Breast epithelium (tissue), 4 donors: ENCODE data around the gene CACNA2D3. TPM values are rescaled to one million over a fixed set of nuclear protein-coding genes. Genes with fewer than 3 reads are reported as not detected.

Source experiments
- DNase-seq, 2 donors: peaks; one replicate each; pipeline ENCODE4 v3.0.0-alpha.2; 2019; ENCODE audit warnings: low spot score in 2 of 2
- H3K27ac ChIP-seq, 2 donors: fragments of 200-600 bp; sonication (generic) in 1 of 2; one replicate each; pipeline ENCODE4 v1.5.1; 2016 to 2019; ENCODE audit warnings: mild to moderate bottlenecking in 1 of 2
- H3K27me3 ChIP-seq, 2 donors: fragments of 200-600 bp; sonication (generic) in 1 of 2; one replicate each; pipeline versions ENCODE4 v1.5.1 to v1.6.0; 2017 to 2019; ENCODE audit warnings: control low read depth in 1 of 2, mild to moderate bottlenecking in 1 of 2
- H3K36me3 ChIP-seq: fragments of 200-600 bp; one replicate; pipeline ENCODE4 v1.5.1; 2019
- H3K4me1 ChIP-seq, 2 donors: fragments of 200-600 bp; sonication (generic); one replicate each; pipeline ENCODE4 v1.5.1; 2016 to 2019; ENCODE audit warnings: control low read depth in 1 of 2
- H3K4me3 ChIP-seq, 3 donors: fragments of 200-600 bp; sonication (generic); 1 replicate in 2 of 3; 2 replicates in 1 of 3; pipeline ENCODE4 v1.5.1; 2016 to 2019; ENCODE audit warnings: mild to moderate bottlenecking in 3 of 3, moderate library complexity in 2 of 3
- H3K9me3 ChIP-seq, 2 donors: fragments of 200-600 bp; sonication (generic) in 1 of 2; one replicate each; pipeline ENCODE4 v1.5.1; 2016 to 2019; ENCODE audit warnings: control low read depth in 1 of 2
- CTCF ChIP-seq, 3 donors: fragments of 450-650 bp; IDR thresholded peaks; one replicate each; pipeline ENCODE4 v1.5.1; 2016 to 2017; ENCODE audit warnings: antibody characterized with exemption in 3 of 3, mild to moderate bottlenecking in 3 of 3, moderate library complexity in 3 of 3
- POLR2A ChIP-seq: fragments of 450-650 bp; IDR thresholded peaks from one replicate; pipeline ENCODE4 v1.6.1; 2016; ENCODE audit warnings: antibody characterized with exemption, mild to moderate bottlenecking, moderate library complexity
- POLR2AphosphoS5 ChIP-seq, 3 donors: sonication (generic); formaldehyde crosslinking; IDR thresholded peaks; one replicate each; pipeline ENCODE4 v1.6.1; 2017; ENCODE audit warnings: antibody characterized with exemption in 3 of 3
- intact Hi-C: fragments of 100-400 bp; cut with DNase I; formaldehyde crosslinking; loops from one replicate; pipeline ENCODE4 v1.15.1; 2023; ENCODE audit warnings: low total_unique reads
- total RNA-seq, 3 donors: library from RNA; depleted of rRNA; stranded (reverse); fragments of >200 nt; gene quantifications; one replicate each; pipeline ENCODE4 v1.1.0, GENCODE V29; 2016

The CACNA2D3 gene
- total RNA-seq, 3 donors from 2014 or later, result 0.59 to 3.4 (median 2.3) TPM

GRCh38 chr3:54264050-54264449 is 141.7 kb downstream of the CACNA2D3 start:
- no peaks in the 10 kb centered on the region for H3K4me1 ChIP-seq
- DNase-seq, result no peak
- intact Hi-C loops, result no loop called here
- H3K27ac ChIP-seq, result no peak overlapping the region
- no peaks in the 10 kb centered on the region for H3K9me3 ChIP-seq
- no peaks in the 10 kb centered on the region for H3K27me3 ChIP-seq
- no peak overlapping the region for H3K4me3 ChIP-seq
- no peaks in the 10 kb centered on the region for H3K36me3 ChIP-seq
- TF ChIP-seq CTCF (IDR thresholded peaks at IDR 0.05), result no peak
- no peak for TF ChIP-seq POLR2AphosphoS5 (IDR thresholded peaks at IDR 0.05)
- TF ChIP-seq POLR2A, result no peak

- TF ChIP-seq POLR2AphosphoS5 (IDR thresholded peaks at IDR 0.05) (no peak), POLR2A (no peak), CTCF (IDR thresholded peaks at IDR 0.05) (no peak)
- H3K9me3 ChIP-seq, result no peaks in the 10 kb centered on the region
- H3K4me3 ChIP-seq, result no peak overlapping the region
- DNase-seq, result no peak
- H3K27me3 ChIP-seq, result no peaks in the 10 kb centered on the region
- no peaks in the 10 kb centered on the region for H3K4me1 ChIP-seq
- intact Hi-C loops, result no loop called here
- H3K36me3 ChIP-seq, result no peaks in the 10 kb centered on the region
- no peak overlapping the region for H3K27ac ChIP-seq
These were observed 148.6 kb downstream of the CACNA2D3 start for GRCh38 chr3:54270816-54271526.

GRCh38 chr3:54273791-54274190 is 151.4 kb downstream of the CACNA2D3 start:
- Histone ChIP-seq H3K4me1 (no peaks in the 10 kb centered on the region), H3K9me3 (peaks cover 0 to 9% of the 10 kb centered on the region in 2 donors), H3K36me3 (no peaks in the 10 kb centered on the region), H3K27me3 (no peaks in the 10 kb centered on the region), H3K4me3 (no peak overlapping the region), H3K27ac (no peak overlapping the region)
- DNase-seq, result no peak
- TF ChIP-seq POLR2AphosphoS5 (IDR thresholded peaks at IDR 0.05) (no peak), POLR2A (no peak), CTCF (IDR thresholded peaks at IDR 0.05) (no peak)
- intact Hi-C loops, result no loop called here

- Histone ChIP-seq H3K9me3 (peaks cover 0 to 9% of the 10 kb centered on the region in 2 donors), H3K4me1 (no peaks in the 10 kb centered on the region), H3K4me3 (no peak overlapping the region), H3K27me3 (no peaks in the 10 kb centered on the region), H3K36me3 (no peaks in the 10 kb centered on the region), H3K27ac (no peak overlapping the region)
- TF ChIP-seq POLR2AphosphoS5 (IDR thresholded peaks at IDR 0.05) (no peak), CTCF (IDR thresholded peaks at IDR 0.05) (no peak), POLR2A (no peak)
- intact Hi-C loops, result no loop called here
- no peak for DNase-seq
These were observed 152.3 kb downstream of the CACNA2D3 start for GRCh38 chr3:54274607-54275006.

- no peak for TF ChIP-seq POLR2AphosphoS5 (IDR thresholded peaks at IDR 0.05)
- no peak for TF ChIP-seq POLR2A
- no peak for TF ChIP-seq CTCF (IDR thresholded peaks at IDR 0.05)
- no peaks in the 10 kb centered on the region for H3K27me3 ChIP-seq
- H3K27ac ChIP-seq, result no peak overlapping the region
- no peaks in the 10 kb centered on the region for H3K36me3 ChIP-seq
- no peaks in the 10 kb centered on the region for H3K4me1 ChIP-seq
- H3K4me3 ChIP-seq, result no peak overlapping the region
- intact Hi-C loops, result no loop called here
- DNase-seq, result no peak
- H3K9me3 ChIP-seq, result peaks cover 0 to 9% of the 10 kb centered on the region in 2 donors
These were observed 156.7 kb downstream of the CACNA2D3 start for GRCh38 chr3:54279005-54279583.
